Upper lobe of left lung (tissue), 6 donors: Measurements from ENCODE around the gene KIF7. TPM values are rescaled to one million over a fixed set of nuclear protein-coding genes. Genes with fewer than 3 reads are reported as not detected.

Experiments used
- ATAC-seq, 2 donors: fragments of 200-7000 bp; cut with Tn5 transposase; one replicate each; pipeline ENCODE4 v1.9.1; 2022; ENCODE audit warnings: mild to moderate bottlenecking in 2 of 2, moderate library complexity in 2 of 2; ENCODE audit not compliant: low FRiP score in 2 of 2
- DNase-seq, 2 donors: peaks; one replicate each; pipeline ENCODE4 v3.0.0-alpha.2; 2019 to 2020
- H3K27ac ChIP-seq, 4 donors: fragments of 200-600 bp; sonication (generic); one replicate each; pipeline ENCODE4 v1.5.1; 2016 to 2019
- H3K27me3 ChIP-seq, 4 donors: fragments of 200-600 bp; sonication (generic); one replicate each; pipeline ENCODE4 v1.5.1; 2017 to 2019
- H3K36me3 ChIP-seq, 4 donors: fragments of 200-600 bp; sonication (generic); one replicate each; pipeline ENCODE4 v1.5.1; 2016 to 2019
- H3K4me1 ChIP-seq, 4 donors: fragments of 200-600 bp; sonication (generic); one replicate each; pipeline ENCODE4 v1.5.1; 2018 to 2019
- H3K4me3 ChIP-seq, 4 donors: fragments of 200-600 bp; sonication (generic); one replicate each; pipeline ENCODE4 v1.5.1; 2017 to 2019; ENCODE audit warnings: mild to moderate bottlenecking in 2 of 4, moderate library complexity in 1 of 4
- H3K9me3 ChIP-seq, 4 donors: fragments of 200-600 bp; sonication (generic); one replicate each; pipeline ENCODE4 v1.5.1; 2018 to 2019
- CTCF ChIP-seq, 6 experiments: fragments of 450-650 bp in 4 of 6; fragments of 200-600 bp in 2 of 6; sonication (generic) in 2 of 6; IDR thresholded peaks; one replicate each; pipeline ENCODE4 v1.5.1; 2016 to 2019; ENCODE audit warnings: antibody characterized with exemption in 6 of 6
- EP300 ChIP-seq, 4 donors: sonication (generic); formaldehyde crosslinking; IDR thresholded peaks; one replicate each; pipeline ENCODE4 v1.5.1; 2017; ENCODE audit warnings: antibody characterized with exemption in 4 of 4, control low read depth in 2 of 4
- POLR2A ChIP-seq, 4 donors: fragments of 450-650 bp; IDR thresholded peaks; one replicate each; pipeline ENCODE4 v1.5.1; 2016 to 2017; ENCODE audit warnings: antibody characterized with exemption in 4 of 4, mild to moderate bottlenecking in 2 of 4
- POLR2AphosphoS5 ChIP-seq, 2 donors: sonication (generic); formaldehyde crosslinking; IDR thresholded peaks; one replicate each; pipeline ENCODE4 v1.5.1; 2017; ENCODE audit warnings: antibody characterized with exemption in 2 of 2
- WGBS, 2 donors: methylation state at CpG; one replicate each; pipeline ENCODE4 v1.1.5; 2017 to 2018; 5-methylcytosine and 5-hydroxymethylcytosine counted together
- total RNA-seq, 6 donors: library from RNA; depleted of rRNA in 4 of 6; stranded (reverse); fragments of >200 nt in 4 of 6; gene quantifications; one replicate each; pipeline versions ENCODE4 v1.1.0 to v1.2.1, GENCODE V29; 2016 to 2021
- donor health status: DM: no; HTN: no; CAD: no; lungs with moderate emphysema.
- donor health status: DM: no; HTN: yes; CAD: no; lungs with severe emphysema.

Gene KIF7
- total RNA-seq, 6 donors from 2014 or later = 1.4 to 4.7 (median 3.2) TPM

- no peaks in the 10 kb centered on the region for H3K36me3 ChIP-seq
- H3K9me3 ChIP-seq = peaks cover 0 to 8% (median 6%) of the 10 kb centered on the region in 4 donors
- ATAC-seq (no peak), DNase-seq (no peak)
- TF ChIP-seq CTCF (IDR thresholded peaks at IDR 0.05) (no peak), POLR2AphosphoS5 (IDR thresholded peaks at IDR 0.05) (no peak), EP300 (IDR thresholded peaks at IDR 0.05) (no peak), POLR2A (IDR thresholded peaks at IDR 0.05) (no peak)
- no peak overlapping the region for H3K4me3 ChIP-seq
- H3K27me3 ChIP-seq = no peaks in the 10 kb centered on the region
- no peaks in the 10 kb centered on the region for H3K4me1 ChIP-seq
- WGBS, 2 donors = 87 to 100% methylated on average over 1 of the region's 1 CpG
- no peak overlapping the region for H3K27ac ChIP-seq
Measured at GRCh38 chr15:89614164-89614563, 41.1 kb downstream of the KIF7 start.

GRCh38 chr15:89613031-89613430 lies 42.2 kb downstream of the KIF7 start:
- Histone ChIP-seq H3K27ac (no peak overlapping the region), H3K9me3 (peaks cover 0 to 8% (median 6%) of the 10 kb centered on the region in 4 donors), H3K4me1 (no peaks in the 10 kb centered on the region), H3K27me3 (no peaks in the 10 kb centered on the region), H3K4me3 (no peak overlapping the region), H3K36me3 (no peaks in the 10 kb centered on the region)
- DNase-seq = no peak
- no peak for ATAC-seq
- TF ChIP-seq CTCF (IDR thresholded peaks at IDR 0.05) = no peak
- TF ChIP-seq POLR2AphosphoS5 (IDR thresholded peaks at IDR 0.05) = no peak
- no peak for TF ChIP-seq POLR2A (IDR thresholded peaks at IDR 0.05)
- TF ChIP-seq EP300 (IDR thresholded peaks at IDR 0.05) = no peak
- 89 to 95% methylated on average over 2 of the region's 2 CpGs for WGBS, 2 donors

DNA sequence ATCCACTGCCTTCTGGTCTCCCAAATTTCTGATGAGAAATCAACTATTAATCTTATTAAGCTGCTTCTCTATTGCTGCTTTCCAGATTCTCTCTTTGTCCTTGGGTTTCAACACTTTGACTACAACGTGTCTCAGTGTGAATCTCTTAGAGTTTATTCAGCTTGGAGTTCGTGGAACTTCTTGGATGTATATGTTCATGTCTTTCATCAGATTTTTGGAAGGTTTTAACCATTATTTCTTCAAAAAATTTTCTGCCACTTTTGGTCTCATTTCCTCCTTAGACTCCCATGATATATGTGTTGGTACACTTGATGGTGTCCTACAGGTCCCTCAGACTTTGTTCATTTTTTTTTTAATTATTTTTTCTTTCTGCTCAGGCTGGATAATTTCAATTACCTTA lies 44.0 kb downstream of the KIF7 start:
- Histone ChIP-seq H3K27ac (no peak overlapping the region), H3K4me3 (no peak overlapping the region), H3K9me3 (peaks cover 0 to 8% (median 6%) of the 10 kb centered on the region in 4 donors), H3K36me3 (no peaks in the 10 kb centered on the region), H3K4me1 (no peaks in the 10 kb centered on the region), H3K27me3 (no peaks in the 10 kb centered on the region)
- ATAC-seq (no peak), DNase-seq (no peak)
- TF ChIP-seq POLR2A (IDR thresholded peaks at IDR 0.05) = no peak
- TF ChIP-seq EP300 (IDR thresholded peaks at IDR 0.05) = no peak
- TF ChIP-seq CTCF (IDR thresholded peaks at IDR 0.05) = no peak
- TF ChIP-seq POLR2AphosphoS5 (IDR thresholded peaks at IDR 0.05) = no peak
- 97% methylated on average over 2 of the region's 2 CpGs for WGBS, 2 donors

DNA sequence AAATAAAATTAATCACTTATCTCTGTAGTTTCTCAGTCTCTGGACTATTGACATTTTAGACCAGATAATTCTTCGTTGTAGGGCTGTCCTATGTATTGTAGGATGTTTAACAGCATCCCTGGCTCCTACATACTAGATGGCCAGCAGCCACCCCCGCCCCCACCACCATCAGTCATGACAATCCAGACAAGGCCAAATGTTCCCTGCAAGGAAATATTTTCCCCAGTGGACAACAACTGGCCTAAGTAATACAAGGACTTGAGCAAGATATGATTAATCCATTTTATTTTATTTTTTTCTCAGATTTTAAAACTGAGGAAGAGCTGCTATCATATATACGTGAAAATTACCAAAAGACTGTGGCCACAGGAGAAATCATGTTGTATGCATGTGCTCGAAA lies 56.2 kb downstream of the KIF7 start:
- ATAC-seq = no peak
- no peak overlapping the region for H3K27ac ChIP-seq
- TF ChIP-seq EP300 (IDR thresholded peaks at IDR 0.05) (no peak), POLR2AphosphoS5 (IDR thresholded peaks at IDR 0.05) (no peak), CTCF (IDR thresholded peaks at IDR 0.05) (no peak), POLR2A (IDR thresholded peaks at IDR 0.05) (no peak)
- H3K4me1 ChIP-seq = no peaks in the 10 kb centered on the region
- H3K4me3 ChIP-seq = no peak overlapping the region
- H3K9me3 ChIP-seq = no peaks in the 10 kb centered on the region
- 98 to 99% methylated on average over 4 of the region's 4 CpGs for WGBS, 2 donors
- H3K27me3 ChIP-seq = no peaks in the 10 kb centered on the region
- no peaks in the 10 kb centered on the region for H3K36me3 ChIP-seq
- DNase-seq = no peak

DNA sequence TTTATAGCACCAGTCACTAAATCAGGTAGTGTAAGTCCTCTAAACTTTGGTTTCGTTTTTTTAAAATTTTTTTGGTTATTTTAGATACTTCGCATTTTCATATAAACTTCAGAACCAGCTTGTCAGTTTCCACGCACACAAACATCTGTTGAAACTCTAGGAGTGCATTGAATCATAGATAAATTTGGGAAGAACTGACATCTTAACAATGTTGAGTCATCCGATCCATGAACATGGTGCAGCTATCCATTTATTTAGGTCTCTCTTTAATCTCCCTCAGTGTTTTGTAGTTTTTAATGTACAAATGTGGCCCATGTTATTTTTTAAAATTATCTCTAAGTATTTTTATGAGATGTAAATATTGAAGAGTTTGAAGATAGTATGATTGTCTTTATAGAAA lies 62.2 kb downstream of the KIF7 start:
- no peaks in the 10 kb centered on the region for H3K9me3 ChIP-seq
- H3K27ac ChIP-seq = no peak overlapping the region
- DNase-seq (no peak), ATAC-seq (no peak)
- H3K27me3 ChIP-seq = no peaks in the 10 kb centered on the region
- no peaks in the 10 kb centered on the region for H3K36me3 ChIP-seq
- no peak overlapping the region for H3K4me3 ChIP-seq
- no peak for TF ChIP-seq POLR2A (IDR thresholded peaks at IDR 0.05)
- no peak for TF ChIP-seq POLR2AphosphoS5 (IDR thresholded peaks at IDR 0.05)
- no peak for TF ChIP-seq CTCF (IDR thresholded peaks at IDR 0.05)
- no peak for TF ChIP-seq EP300 (IDR thresholded peaks at IDR 0.05)
- no peaks in the 10 kb centered on the region for H3K4me1 ChIP-seq
- 95% methylated on average over 4 of the region's 4 CpGs for WGBS, 2 donors
